ENCODE data around the gene SLC35D3. TPM values are rescaled to one million over a fixed set of nuclear protein-coding genes. Genes with fewer than 3 reads are reported as not detected.

SLC35D3 gene
- total RNA-seq, 1 experiment from 2014 or later: not detected

DNA sequence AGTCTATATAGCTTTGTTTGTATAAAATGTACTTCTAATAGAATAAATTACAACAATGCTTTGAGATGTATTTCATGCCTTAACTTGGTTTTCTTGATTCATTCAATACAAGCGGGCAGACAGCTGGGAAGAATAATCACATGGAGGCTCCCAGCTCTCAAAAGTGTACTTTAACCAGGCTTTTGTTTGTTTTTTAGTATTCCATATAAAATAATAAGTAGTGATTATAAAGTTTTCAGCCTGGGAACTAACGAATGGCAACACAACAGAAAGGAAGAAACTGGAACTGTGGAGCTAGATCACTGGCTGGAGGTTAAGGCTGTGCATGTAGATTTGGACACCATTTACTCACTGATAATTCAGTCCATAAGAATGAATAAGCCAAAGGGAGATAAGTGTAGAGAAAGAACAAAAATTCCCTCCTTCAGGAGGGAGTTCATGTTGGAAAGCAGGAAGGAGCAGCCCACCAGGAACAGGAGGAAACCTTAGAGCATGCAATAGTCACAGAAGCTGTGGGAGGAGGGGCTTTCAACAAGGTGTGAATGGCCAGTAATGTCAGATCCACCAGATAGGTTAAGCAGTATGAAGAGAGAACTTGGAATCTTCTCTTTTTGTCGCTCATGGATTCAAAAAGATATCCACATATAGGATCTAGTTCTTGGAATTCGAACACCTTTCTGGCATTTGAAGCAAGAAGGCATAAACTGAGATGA is 41.2 kb upstream of the SLC35D3 start:
- no peaks in the 10 kb centered on the region for H4K20me1 ChIP-seq (ENCODE audit: insufficient read depth)
- H3K36me3 ChIP-seq (ENCODE audit: low read depth): no peaks in the 10 kb centered on the region
- H3K27ac ChIP-seq: no peak overlapping the region
- no peak overlapping the region for H3K4me3 ChIP-seq
- intact Hi-C loops (cut with micrococcal nuclease; ENCODE audit: unreplicated experiment): no loop called here
- H3K9me2 ChIP-seq (ENCODE audit: insufficient read depth): no peaks in the 10 kb centered on the region
- no TSS peak for BruUV-seq (replicated peaks)
- no peaks in the 10 kb centered on the region for H3K79me2 ChIP-seq (ENCODE audit: low read depth)
- no peak for DNase-seq
- no peak overlapping the region for H2AFZ ChIP-seq
- CTCF ChIA-PET: no interaction called here
- TF ChIP-seq, protein P1, sequence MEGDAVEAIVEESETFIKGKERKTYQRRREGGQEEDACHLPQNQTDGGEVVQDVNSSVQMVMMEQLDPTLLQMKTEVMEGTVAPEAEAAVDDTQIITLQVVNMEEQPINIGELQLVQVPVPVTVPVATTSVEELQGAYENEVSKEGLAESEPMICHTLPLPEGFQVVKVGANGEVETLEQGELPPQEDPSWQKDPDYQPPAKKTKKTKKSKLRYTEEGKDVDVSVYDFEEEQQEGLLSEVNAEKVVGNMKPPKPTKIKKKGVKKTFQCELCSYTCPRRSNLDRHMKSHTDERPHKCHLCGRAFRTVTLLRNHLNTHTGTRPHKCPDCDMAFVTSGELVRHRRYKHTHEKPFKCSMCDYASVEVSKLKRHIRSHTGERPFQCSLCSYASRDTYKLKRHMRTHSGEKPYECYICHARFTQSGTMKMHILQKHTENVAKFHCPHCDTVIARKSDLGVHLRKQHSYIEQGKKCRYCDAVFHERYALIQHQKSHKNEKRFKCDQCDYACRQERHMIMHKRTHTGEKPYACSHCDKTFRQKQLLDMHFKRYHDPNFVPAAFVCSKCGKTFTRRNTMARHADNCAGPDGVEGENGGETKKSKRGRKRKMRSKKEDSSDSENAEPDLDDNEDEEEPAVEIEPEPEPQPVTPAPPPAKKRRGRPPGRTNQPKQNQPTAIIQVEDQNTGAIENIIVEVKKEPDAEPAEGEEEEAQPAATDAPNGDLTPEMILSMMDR (conservative IDR thresholded peaks at IDR 0.05): no peak
- no peak for TF ChIP-seq EZH2 (IDR thresholded peaks at IDR 0.05; ENCODE audit: low read depth)
- no peak overlapping the region for H3K4me2 ChIP-seq
- no peaks in the 10 kb centered on the region for H3K27me3 ChIP-seq (ENCODE audit: insufficient read depth, low read depth)
- POLR2A ChIA-PET (ENCODE audit: unreplicated experiment): interaction anchor here (0.7 kb wide), 1 partner anchor 1053 kb away, joined by 5 read pairs; no protein-coding TSS in a partner anchor
- peaks cover 4% of the 10 kb centered on the region; the same call in 1 of the 2 replicates for H3F3A ChIP-seq (ENCODE audit: insufficient read depth, low read depth)
- peaks cover 3% of the 10 kb centered on the region for H3K4me1 ChIP-seq (replicated peaks; ENCODE audit: insufficient read depth)
- H3K9me3 ChIP-seq (ENCODE audit: insufficient read depth, low read depth): no peaks in the 10 kb centered on the region; the same call in 1 of the 2 replicates

DNA sequence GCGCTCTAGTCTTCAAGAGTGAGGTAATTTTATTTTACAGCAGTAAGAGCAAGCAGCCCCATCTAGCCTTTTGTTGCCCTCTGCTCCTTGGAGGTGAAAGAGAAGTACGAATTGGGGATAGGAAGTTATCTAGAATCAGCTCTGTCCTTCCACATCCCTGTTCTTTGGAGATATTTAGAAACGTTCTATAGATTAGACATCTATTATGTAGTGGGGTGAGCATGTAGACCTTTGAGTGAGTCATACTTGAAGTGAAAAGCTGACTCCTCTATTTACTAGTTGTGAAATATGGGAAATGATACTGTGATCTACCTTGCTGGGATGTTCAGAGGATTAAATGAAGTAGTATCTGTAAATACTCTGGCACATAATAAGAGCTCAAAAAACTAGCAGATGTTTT is 36.0 kb upstream of the SLC35D3 start:
- ChIA-PET CTCF (no interaction called here), POLR2A (ENCODE audit: unreplicated experiment) (no interaction called here)
- no peak overlapping the region for H3K4me2 ChIP-seq
- intact Hi-C loops (cut with micrococcal nuclease; ENCODE audit: unreplicated experiment): no loop called here
- no peaks in the 10 kb centered on the region; the same call in 1 of the 2 replicates for H3K36me3 ChIP-seq (ENCODE audit: low read depth)
- H3K9me2 ChIP-seq (ENCODE audit: insufficient read depth): no peaks in the 10 kb centered on the region
- no peak overlapping the region for H2AFZ ChIP-seq
- H3K4me1 ChIP-seq (replicated peaks; ENCODE audit: insufficient read depth): peaks cover 5% of the 10 kb centered on the region
- H3F3A ChIP-seq (ENCODE audit: insufficient read depth, low read depth): peaks cover 5% of the 10 kb centered on the region
- H3K9me3 ChIP-seq (ENCODE audit: insufficient read depth, low read depth): no peaks in the 10 kb centered on the region; the same call in 1 of the 2 replicates
- H3K27me3 ChIP-seq (ENCODE audit: insufficient read depth, low read depth): no peaks in the 10 kb centered on the region
- TF ChIP-seq, protein P1 (conservative IDR thresholded peaks at IDR 0.05): no peak
- TF ChIP-seq EZH2 (IDR thresholded peaks at IDR 0.05; ENCODE audit: low read depth): no peak
- BruUV-seq (replicated peaks): no TSS peak
- no peak overlapping the region for H3K4me3 ChIP-seq
- H3K79me2 ChIP-seq (ENCODE audit: low read depth): no peaks in the 10 kb centered on the region
- DNase-seq: peak in 1 of 2 experiments; percentile 72
- no peak overlapping the region for H3K27ac ChIP-seq
- H4K20me1 ChIP-seq (ENCODE audit: insufficient read depth): no peaks in the 10 kb centered on the region

DNA sequence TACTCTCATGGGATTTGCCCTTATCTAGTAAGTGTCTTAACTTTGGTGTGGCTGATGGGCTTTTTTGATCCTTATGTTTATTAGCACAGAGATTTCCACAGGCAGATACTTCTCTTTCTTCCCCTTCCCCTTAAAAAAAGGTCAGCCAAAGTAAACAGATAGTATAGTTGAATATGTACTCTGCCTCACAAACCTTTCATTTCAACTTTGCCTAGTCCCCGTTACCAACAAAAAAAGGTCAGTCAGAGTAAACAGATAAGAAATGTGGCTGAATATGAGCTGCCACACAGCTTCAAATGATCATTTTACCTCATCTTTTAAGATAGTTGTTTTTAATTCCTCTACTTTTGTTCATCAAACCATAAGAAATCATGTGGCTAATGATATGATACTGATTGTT is 34.1 kb upstream of the SLC35D3 start:
- no peak for DNase-seq
- Histone ChIP-seq H3K27ac (no peak overlapping the region), H3K4me1 (replicated peaks; ENCODE audit: insufficient read depth) (peaks cover 5% of the 10 kb centered on the region), H3K27me3 (ENCODE audit: insufficient read depth, low read depth) (no peaks in the 10 kb centered on the region), H3K4me3 (no peak overlapping the region), H3K9me2 (ENCODE audit: insufficient read depth) (no peaks in the 10 kb centered on the region), H3F3A (ENCODE audit: insufficient read depth, low read depth) (peaks cover 5% of the 10 kb centered on the region), H4K20me1 (ENCODE audit: insufficient read depth) (no peaks in the 10 kb centered on the region), H3K36me3 (ENCODE audit: low read depth) (no peaks in the 10 kb centered on the region; the same call in 1 of the 2 replicates), H2AFZ (no peak overlapping the region), H3K4me2 (no peak overlapping the region), H3K79me2 (ENCODE audit: low read depth) (no peaks in the 10 kb centered on the region), H3K9me3 (ENCODE audit: insufficient read depth, low read depth) (no peaks in the 10 kb centered on the region; the same call in 1 of the 2 replicates)
- intact Hi-C loops (cut with micrococcal nuclease; ENCODE audit: unreplicated experiment): no loop called here
- TF ChIP-seq, protein P1 (conservative IDR thresholded peaks at IDR 0.05): no peak
- TF ChIP-seq EZH2 (IDR thresholded peaks at IDR 0.05; ENCODE audit: low read depth): no peak
- ChIA-PET POLR2A (ENCODE audit: unreplicated experiment) (no interaction called here), CTCF (no interaction called here)
- BruUV-seq (replicated peaks): no TSS peak
